Esophagus muscularis mucosa (tissue), 4 donors: ENCODE results near the gene F10.

ENCODE experiments used
- EP300 ChIP-seq: sonication (generic); formaldehyde crosslinking; IDR thresholded peaks from one replicate; pipeline ENCODE4 v1.6.1; 2017; ENCODE audit warnings: antibody characterized with exemption
- POLR2AphosphoS5 ChIP-seq, 2 donors: sonication (generic); formaldehyde crosslinking; IDR thresholded peaks; one replicate each; pipeline ENCODE4 v1.6.1; 2017; ENCODE audit warnings: antibody characterized with exemption in 2 of 2
- TF ChIP-seq, protein P1 (sequence below), 3 experiments: fragments of 200-600 bp in 2 of 3; fragments of 450-650 bp in 1 of 3; sonication (generic) in 2 of 3; IDR thresholded peaks; one replicate each; pipeline ENCODE4 v1.5.1; 2017 to 2019; ENCODE audit warnings: antibody characterized with exemption in 3 of 3, mild to moderate bottlenecking in 2 of 3, moderate library complexity in 1 of 3

DNA sequence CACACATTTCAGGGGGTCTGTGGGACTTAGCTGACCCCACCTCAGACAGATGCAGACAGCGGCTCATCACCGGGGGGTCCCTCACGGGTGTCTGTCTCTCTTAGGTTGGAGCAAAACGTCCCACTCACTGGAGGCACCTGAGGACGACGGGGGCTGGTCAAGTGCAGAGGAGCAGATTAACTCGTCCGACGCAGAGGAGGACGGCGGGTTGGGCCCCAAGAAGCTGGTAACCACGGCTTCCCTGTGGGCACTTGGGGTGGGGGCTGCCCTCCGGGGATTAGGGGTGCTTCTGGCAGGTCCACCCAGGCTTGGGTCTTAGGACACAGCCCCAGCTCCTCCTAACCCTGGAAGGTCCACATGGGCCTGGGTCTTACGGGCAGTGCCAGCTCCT, 28.2 kb upstream of the F10 start:
- TF ChIP-seq, protein P1, sequence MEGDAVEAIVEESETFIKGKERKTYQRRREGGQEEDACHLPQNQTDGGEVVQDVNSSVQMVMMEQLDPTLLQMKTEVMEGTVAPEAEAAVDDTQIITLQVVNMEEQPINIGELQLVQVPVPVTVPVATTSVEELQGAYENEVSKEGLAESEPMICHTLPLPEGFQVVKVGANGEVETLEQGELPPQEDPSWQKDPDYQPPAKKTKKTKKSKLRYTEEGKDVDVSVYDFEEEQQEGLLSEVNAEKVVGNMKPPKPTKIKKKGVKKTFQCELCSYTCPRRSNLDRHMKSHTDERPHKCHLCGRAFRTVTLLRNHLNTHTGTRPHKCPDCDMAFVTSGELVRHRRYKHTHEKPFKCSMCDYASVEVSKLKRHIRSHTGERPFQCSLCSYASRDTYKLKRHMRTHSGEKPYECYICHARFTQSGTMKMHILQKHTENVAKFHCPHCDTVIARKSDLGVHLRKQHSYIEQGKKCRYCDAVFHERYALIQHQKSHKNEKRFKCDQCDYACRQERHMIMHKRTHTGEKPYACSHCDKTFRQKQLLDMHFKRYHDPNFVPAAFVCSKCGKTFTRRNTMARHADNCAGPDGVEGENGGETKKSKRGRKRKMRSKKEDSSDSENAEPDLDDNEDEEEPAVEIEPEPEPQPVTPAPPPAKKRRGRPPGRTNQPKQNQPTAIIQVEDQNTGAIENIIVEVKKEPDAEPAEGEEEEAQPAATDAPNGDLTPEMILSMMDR (IDR thresholded peaks at IDR 0.05): no peak
- no peak for TF ChIP-seq EP300
- TF ChIP-seq POLR2AphosphoS5 (IDR thresholded peaks at IDR 0.05): no peak
